A549 treated with CpdA at 1 μM for 4 hours (cell line): ENCODE results near the gene PRR20E. TPM values are rescaled to one million over a fixed set of nuclear protein-coding genes. Genes with fewer than 3 reads are reported as not detected.

ENCODE experiments used
- total RNA-seq: library from RNA; stranded (reverse); fragments of 200-300 nt; extraction: Qiagen RNA extraction; gene quantifications from 5 replicates; pipeline ENCODE4 v1.2.3, GENCODE V29; 2022; ENCODE audit warnings: low read depth

The PRR20E gene
- total RNA-seq, result not detected in 5 replicates

DNA sequence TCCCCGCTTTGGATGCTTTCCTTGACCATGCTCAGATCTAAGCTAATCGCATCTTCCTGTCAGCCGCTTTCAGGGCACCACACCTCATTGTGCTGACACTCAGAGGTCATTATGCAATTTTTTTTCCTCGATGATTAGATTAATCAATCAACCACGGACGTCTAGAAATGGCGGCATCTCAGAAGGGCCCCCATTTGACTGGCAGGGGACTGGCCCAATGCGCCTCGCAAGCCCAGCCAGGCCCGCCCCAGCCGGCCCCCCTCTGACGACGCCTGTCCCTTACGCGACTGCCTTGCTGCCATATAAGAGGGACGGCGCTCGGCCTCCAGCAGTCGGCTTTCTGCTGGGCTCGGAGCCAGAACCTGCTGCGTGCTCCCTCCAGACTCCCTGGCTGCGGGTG lies at the start of gene PRR20E:
Gene PRR20E (plus strand): TSS at position 301 of the 400 bp plus-strand sequence. CDS start 387 bp downstream, outside the sequence.

DNA sequence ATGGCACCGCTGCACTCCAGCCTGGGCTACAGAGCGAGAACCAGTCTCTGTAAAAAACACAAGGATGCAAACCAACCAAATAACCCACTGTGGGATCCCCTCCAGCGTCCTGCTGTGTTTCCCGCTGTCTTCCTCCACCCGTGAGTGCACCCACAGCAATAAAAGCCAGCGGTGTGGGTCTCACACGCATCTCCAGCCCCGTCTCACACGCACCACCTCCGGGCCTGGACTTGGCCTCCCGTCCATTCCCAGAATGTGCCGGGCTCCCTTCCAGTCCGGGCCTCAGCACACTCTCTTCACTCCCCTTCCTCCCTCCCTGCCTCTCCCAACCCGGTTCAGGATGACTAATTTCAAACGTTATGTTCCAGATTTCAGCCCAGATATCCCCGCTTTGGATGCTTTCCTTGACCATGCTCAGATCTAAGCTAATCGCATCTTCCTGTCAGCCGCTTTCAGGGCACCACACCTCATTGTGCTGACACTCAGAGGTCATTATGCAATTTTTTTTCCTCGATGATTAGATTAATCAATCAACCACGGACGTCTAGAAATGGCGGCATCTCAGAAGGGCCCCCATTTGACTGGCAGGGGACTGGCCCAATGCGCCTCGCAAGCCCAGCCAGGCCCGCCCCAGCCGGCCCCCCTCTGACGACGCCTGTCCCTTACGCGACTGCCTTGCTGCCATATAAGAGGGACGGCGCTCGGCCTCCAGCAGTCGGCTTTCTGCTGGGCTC lies 26.6 kb upstream of the PRR20E start, which contains the start of gene PRR20A:
Gene PRR20A (plus strand): TSS at position 684 of the 734 bp plus-strand sequence. CDS start 387 bp downstream, outside the sequence.

DNA sequence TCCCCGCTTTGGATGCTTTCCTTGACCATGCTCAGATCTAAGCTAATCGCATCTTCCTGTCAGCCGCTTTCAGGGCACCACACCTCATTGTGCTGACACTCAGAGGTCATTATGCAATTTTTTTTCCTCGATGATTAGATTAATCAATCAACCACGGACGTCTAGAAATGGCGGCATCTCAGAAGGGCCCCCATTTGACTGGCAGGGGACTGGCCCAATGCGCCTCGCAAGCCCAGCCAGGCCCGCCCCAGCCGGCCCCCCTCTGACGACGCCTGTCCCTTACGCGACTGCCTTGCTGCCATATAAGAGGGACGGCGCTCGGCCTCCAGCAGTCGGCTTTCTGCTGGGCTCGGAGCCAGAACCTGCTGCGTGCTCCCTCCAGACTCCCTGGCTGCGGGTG lies 19.8 kb upstream of the PRR20E start, which contains the start of gene PRR20B:
Gene PRR20B (plus strand): TSS at position 301 of the 400 bp plus-strand sequence. CDS start 387 bp downstream, outside the sequence.

DNA sequence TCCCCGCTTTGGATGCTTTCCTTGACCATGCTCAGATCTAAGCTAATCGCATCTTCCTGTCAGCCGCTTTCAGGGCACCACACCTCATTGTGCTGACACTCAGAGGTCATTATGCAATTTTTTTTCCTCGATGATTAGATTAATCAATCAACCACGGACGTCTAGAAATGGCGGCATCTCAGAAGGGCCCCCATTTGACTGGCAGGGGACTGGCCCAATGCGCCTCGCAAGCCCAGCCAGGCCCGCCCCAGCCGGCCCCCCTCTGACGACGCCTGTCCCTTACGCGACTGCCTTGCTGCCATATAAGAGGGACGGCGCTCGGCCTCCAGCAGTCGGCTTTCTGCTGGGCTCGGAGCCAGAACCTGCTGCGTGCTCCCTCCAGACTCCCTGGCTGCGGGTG lies 13.2 kb upstream of the PRR20E start, which contains the start of gene PRR20C:
Gene PRR20C (plus strand): TSS at position 301 of the 400 bp plus-strand sequence. CDS start 387 bp downstream, outside the sequence.

DNA sequence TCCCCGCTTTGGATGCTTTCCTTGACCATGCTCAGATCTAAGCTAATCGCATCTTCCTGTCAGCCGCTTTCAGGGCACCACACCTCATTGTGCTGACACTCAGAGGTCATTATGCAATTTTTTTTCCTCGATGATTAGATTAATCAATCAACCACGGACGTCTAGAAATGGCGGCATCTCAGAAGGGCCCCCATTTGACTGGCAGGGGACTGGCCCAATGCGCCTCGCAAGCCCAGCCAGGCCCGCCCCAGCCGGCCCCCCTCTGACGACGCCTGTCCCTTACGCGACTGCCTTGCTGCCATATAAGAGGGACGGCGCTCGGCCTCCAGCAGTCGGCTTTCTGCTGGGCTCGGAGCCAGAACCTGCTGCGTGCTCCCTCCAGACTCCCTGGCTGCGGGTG lies 6.7 kb upstream of the PRR20E start, which contains the start of gene PRR20D:
Gene PRR20D (plus strand): TSS at position 301 of the 400 bp plus-strand sequence. CDS start 387 bp downstream, outside the sequence.

Other genes starting within 250 kb of the PRR20E start
- not detected in 5 replicates for gene PRR20A, start 26.3 kb upstream of the PRR20E start, total RNA-seq
- gene PRR20B, start 19.7 kb upstream of the PRR20E start, total RNA-seq, result not detected in 5 replicates
- gene PRR20C, start 13.1 kb upstream of the PRR20E start, total RNA-seq, result not detected in 5 replicates
- not detected in 5 replicates for gene PRR20D, start 6.6 kb upstream of the PRR20E start, total RNA-seq